ENCODE results near the gene TNFRSF6B.
"Not testable (repeated sequence)": the region's sequence is repeated elsewhere in the genome, so short reads cannot be mapped to it uniquely, and the experiment has no call there.

Gene TNFRSF6B

DNA sequence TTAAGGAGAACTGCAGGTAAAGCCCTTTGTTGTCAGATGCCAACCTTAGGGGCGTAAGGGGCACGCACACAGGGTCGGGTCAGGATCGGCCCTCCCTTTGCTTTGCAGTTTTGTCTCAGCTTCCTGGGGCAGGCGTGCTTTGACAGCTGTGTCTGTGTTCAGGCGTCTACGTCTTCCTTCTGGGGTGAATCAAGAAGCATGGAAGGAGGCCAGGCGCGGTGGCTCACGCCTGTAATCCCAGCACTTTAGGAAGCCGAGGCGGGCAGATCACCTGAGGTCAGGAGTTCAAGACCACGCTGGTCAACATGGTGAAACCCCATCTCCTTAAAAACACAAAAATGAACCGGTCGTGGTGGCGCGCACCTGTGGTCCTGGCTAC lies 12.7 kb downstream of the TNFRSF6B start:
- DNase-seq (ENCODE audit: low read depth) = no peak

- no peak for DNase-seq (ENCODE audit: low read depth)
Observed at GRCh38 chr20:63711085-63711645, 14.7 kb downstream of the TNFRSF6B start.

- DNase-seq (ENCODE audit: low read depth) = no peak
Observed at GRCh38 chr20:63712191-63712590, 15.7 kb downstream of the TNFRSF6B start.

DNA sequence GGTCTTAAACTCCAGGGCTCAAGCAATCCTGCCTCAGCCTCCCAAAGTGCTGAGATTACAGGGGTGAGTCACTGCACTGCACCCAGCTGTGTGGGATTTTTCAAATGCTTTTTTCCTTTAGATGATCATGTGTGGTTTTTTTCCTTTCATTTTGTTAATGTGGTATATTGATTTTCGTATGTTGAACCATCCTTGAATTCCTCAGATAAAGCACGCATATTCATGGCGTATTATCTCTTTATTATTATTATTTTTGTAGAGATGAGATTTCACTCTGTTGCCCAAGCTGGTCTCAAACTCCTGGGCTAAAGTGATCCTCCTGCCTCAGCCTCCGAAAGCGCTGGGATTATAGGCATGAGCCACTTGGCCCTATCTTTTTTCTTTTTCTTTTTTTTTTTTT lies 18.4 kb downstream of the TNFRSF6B start:
- DNase-seq (ENCODE audit: low read depth) = no peak

DNA sequence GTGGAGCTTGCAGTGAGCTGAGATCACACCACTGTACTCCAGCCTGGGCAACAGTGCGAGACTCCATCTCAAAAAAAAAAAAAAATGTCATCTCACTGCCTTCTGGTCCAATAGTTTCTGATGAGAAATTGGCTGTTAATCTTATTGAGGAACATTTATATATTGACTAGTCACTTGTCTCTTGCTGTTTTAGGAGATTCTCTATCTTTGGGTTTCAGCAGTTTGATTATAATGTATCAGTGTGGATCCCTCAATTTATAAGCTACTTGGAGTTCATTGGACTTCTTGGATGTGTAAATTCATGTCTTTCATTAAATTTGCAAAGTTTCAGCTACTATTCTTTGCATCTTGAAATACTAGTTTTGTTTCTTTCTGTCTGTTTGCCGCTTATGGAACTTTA lies 22.5 kb downstream of the TNFRSF6B start:
- DNase-seq (ENCODE audit: low read depth) = no peak

DNA sequence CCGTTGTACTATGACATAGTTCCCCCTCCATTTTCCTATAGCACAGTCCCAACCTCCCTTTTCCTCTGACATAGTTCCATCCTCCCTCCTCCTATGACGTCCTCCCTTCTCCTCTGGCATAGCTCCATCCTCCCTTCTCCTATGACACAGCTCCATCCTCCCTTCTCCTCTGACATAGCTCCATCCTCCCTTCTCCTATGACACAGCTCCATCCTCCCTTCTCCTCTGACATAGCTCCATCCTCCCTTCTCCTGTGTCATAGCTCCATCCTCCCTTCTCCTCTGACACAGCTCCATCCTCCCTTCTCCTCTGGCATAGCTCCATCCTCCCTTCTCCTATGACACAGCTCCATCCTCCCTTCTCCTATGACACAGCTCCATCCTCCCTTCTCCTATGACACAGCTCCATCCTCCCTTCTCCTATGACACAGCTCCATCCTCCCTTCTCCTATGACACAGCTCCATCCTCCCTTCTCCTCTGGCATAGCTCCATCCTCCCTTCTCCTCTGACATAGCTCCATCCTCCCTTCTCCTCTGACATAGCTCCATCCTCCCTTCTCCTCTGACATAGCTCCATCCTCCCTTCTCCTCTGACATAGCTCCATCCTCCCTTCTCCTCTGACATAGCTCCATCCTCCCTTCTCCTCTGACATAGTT lies 26.6 kb downstream of the TNFRSF6B start:
- DNase-seq (ENCODE audit: low read depth) = not testable (repeated sequence)

GRCh38 chr20:63730189-63730733 lies 33.8 kb downstream of the TNFRSF6B start:
- not testable (repeated sequence) for DNase-seq (ENCODE audit: low read depth)

DNA sequence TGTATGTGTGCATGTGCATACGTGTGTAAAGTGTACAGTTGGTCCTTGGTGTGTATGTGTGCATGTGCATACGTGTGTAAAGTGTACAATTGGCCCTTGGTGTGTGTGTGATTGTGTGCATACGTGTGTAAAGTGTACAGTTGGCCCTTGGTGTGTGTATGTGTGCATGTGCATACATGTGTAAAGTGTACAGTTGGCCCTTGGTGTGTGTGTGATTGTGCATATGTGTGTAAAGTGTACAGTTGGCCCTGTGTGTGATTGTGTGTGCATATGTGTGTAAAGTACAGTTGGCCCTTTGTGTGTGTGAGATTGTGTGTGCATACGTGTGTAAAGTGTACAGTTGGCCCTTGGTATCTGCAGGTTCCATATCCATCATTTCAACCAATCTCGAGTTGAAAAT lies 35.0 kb downstream of the TNFRSF6B start:
- DNase-seq (ENCODE audit: low read depth) = no peak

DNA sequence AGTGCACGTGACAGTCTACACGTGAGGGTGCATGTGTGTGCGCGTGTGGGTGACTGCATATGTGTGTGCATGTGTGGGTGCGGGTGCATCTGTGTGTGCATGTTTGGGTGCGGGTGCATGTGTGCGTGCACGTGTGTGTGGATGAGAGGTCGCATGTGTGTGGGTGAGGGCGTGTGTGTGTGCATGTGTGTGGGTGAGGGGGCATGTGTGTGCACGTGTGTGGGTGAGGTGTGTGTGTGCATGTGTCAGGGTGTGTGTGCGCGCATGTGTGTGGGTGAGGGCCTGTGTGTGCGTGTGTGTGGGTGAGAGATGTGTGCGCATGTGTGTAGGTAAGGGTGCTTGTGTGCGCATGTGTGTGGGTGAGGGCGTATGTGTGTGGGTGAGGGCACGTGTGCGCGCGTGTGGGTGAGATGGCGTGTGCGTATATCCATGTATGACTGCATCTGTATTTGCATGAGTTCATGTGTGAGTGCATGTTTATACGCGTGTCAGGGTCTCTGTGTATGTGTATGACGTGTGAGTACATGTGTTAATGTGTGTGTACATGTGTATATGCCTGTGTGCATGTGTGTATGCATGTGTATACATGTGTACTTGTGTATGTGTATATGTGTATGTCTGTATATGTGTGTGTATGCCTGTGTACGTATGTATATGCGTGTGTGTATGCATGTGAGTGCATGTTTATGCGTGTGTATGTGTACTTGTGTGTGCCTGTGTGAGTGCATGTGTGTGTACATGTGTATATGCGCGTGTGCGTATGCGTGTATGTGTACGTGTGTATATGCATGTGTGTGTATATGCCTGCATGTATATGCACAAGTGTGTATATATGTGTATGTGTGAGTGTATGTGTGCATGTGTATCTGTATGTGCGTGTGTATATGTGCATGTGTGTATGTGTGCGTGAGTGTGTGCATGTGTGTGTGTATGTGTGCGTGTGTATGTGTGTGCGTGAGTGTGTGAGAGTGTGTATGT lies 36.0 kb downstream of the TNFRSF6B start:
- DNase-seq (ENCODE audit: low read depth) = no peak

GRCh38 chr20:63733117-63733516 lies 36.7 kb downstream of the TNFRSF6B start:
- DNase-seq (ENCODE audit: low read depth) = no peak

GRCh38 chr20:63733579-63734081 lies 37.2 kb downstream of the TNFRSF6B start:
- DNase-seq (ENCODE audit: low read depth) = no peak

DNA sequence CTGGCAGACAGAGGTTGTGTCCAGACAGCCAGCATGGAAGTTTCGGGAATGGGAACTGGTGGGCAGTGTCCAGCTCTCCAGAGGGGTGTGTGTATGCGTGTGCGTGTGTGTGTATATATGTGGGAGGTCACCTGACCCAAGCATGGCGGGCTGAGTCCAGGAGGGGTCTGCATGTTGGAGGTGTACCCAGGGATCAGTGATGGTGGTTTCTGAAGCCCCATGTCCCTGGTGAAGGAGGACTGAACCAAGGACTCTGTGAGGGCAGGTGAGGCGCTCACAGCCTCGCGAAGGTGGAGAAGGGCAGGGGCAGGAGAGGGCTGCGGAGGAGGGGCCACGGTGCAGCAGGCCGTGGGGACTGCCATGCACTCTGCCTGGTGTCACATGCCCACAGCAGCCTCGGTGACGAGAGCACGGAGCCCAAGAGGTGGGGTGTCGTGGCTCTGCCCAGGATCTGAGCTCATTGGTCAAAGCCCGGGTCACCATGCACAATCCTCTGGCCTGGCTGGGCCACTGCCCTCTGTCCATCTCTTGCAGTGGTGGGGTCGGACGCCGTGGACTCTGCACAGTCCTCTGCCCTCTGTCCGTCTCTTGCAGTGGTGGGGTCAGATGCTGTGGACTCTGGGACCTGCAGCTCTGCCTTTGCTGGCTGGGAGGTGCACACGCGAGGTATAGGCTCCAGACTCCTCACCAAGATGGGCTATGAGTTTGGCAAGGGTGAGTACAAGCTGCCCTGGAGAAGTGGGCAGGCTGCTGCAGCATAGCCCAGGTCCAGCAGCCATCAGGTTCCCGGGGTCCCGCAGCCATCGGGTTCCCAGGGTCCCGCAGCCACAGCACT lies 37.9 kb downstream of the TNFRSF6B start:
- DNase-seq (ENCODE audit: low read depth) = no peak

DNA sequence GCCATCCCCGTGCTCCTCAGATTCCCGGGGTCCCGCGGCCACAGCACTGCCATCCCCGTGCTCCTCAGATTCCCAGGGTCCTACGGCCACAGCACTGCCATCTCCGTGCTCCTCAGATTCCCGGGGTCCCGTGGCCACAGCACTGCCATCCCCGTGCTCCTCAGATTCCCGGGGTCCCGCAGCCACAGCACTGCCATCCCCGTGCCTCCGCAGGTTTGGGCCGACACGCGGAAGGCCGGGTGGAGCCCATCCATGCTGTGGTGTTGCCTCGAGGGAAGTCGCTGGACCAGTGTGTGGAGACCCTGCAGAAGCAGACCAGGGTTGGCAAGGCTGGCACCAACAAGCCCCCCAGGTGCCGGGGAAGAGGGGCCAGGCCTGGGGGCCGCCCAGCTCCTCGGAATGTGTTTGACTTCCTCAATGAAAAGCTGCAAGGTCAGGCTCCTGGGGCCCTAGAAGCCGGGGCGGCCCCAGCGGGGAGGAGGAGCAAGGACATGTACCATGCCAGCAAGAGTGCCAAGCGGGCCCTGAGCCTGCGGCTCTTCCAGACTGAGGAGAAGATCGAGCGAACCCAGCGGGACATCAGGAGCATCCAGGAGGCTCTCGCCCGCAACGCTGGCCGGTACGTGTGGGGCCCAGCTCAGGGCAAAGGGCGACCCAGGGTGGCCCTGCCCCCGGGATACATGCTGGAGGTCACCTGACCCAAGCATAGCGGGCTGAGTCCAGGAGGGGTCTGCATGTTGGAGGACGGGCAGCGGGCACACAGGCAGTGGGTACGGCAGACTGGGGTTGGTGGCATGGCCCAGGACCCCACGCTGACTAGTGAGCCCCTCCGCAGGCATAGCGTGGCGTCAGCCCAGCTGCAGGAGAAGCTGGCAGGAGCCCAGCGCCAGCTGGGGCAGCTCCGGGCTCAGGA lies 38.8 kb downstream of the TNFRSF6B start:
- DNase-seq (ENCODE audit: low read depth) = no peak

GRCh38 chr20:63735859-63736718 lies 39.6 kb downstream of the TNFRSF6B start, which contains the start of gene LIME1:
Gene LIME1, plus strand, starts transcription at chr20:63736664. Its CDS starts 886 bp downstream, at chr20:63737550.
- peak; percentile 43 for DNase-seq (ENCODE audit: low read depth)

DNA sequence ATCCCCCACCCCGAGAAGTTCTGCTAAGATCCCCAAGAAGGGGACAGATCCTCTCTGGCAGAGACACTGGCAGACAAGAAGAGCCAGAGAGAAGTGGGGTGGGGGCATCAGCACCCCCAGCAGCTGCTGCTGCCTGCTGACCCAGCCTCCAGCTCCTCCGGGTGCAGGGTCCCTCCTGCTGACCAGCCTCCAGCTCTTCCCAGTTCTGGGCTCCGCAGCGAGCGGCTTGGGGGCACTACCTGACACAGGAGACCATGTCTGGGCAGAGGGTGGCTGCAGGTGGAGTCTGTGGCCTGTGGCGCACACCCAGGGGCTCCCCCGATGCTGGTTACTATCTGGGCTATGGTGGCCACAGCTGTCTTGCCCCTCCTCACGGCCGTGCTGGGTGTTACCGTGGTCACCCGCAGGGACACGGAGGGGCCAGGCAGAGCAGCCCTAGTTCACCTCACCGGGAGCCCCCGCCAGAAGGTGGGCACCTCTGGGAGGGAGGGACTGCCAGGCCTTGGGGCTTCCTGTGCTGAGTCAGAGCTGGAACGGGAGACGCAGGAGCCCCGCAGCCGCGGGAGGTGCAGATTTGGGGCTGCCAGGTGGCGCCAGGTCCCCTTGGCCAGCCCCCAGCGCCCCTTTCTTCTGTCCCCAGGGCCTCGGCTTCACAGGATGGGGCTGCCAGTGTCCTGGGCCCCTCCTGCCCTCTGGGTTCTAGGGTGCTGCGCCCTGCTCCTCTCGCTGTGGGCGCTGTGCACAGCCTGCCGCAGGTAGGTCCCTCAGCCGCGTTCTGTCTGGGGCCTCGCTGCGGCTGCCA lies 40.6 kb downstream of the TNFRSF6B start:
- DNase-seq (ENCODE audit: low read depth) = no peak

- no peak for DNase-seq (ENCODE audit: low read depth)
Observed at GRCh38 chr20:63737695-63737944, 41.2 kb downstream of the TNFRSF6B start.

- DNase-seq (ENCODE audit: low read depth) = no peak
Observed at GRCh38 chr20:63737945-63738686, 41.7 kb downstream of the TNFRSF6B start.

- DNase-seq (ENCODE audit: low read depth) = no peak
Observed at GRCh38 chr20:63738687-63739129, 42.3 kb downstream of the TNFRSF6B start.
